Breast epithelium (tissue), 4 donors: ENCODE data around the gene INVS. TPM values are rescaled to one million over a fixed set of nuclear protein-coding genes. Genes with fewer than 3 reads are reported as not detected.

Experiments used
- DNase-seq, 2 donors: peaks; one replicate each; pipeline ENCODE4 v3.0.0-alpha.2; 2019; ENCODE audit warnings: low spot score in 2 of 2
- H3K27ac ChIP-seq, 2 donors: fragments of 200-600 bp; sonication (generic) in 1 of 2; one replicate each; pipeline ENCODE4 v1.5.1; 2016 to 2019; ENCODE audit warnings: mild to moderate bottlenecking in 1 of 2
- H3K27me3 ChIP-seq, 2 donors: fragments of 200-600 bp; sonication (generic) in 1 of 2; one replicate each; pipeline versions ENCODE4 v1.5.1 to v1.6.0; 2017 to 2019; ENCODE audit warnings: control low read depth in 1 of 2, mild to moderate bottlenecking in 1 of 2
- H3K36me3 ChIP-seq: fragments of 200-600 bp; one replicate; pipeline ENCODE4 v1.5.1; 2019
- H3K4me1 ChIP-seq, 2 donors: fragments of 200-600 bp; sonication (generic); one replicate each; pipeline ENCODE4 v1.5.1; 2016 to 2019; ENCODE audit warnings: control low read depth in 1 of 2
- H3K4me3 ChIP-seq, 3 donors: fragments of 200-600 bp; sonication (generic); 1 replicate in 2 of 3; 2 replicates in 1 of 3; pipeline ENCODE4 v1.5.1; 2016 to 2019; ENCODE audit warnings: mild to moderate bottlenecking in 3 of 3, moderate library complexity in 2 of 3
- H3K9me3 ChIP-seq, 2 donors: fragments of 200-600 bp; sonication (generic) in 1 of 2; one replicate each; pipeline ENCODE4 v1.5.1; 2016 to 2019; ENCODE audit warnings: control low read depth in 1 of 2
- CTCF ChIP-seq, 3 donors: fragments of 450-650 bp; IDR thresholded peaks; one replicate each; pipeline ENCODE4 v1.5.1; 2016 to 2017; ENCODE audit warnings: antibody characterized with exemption in 3 of 3, mild to moderate bottlenecking in 3 of 3, moderate library complexity in 3 of 3
- POLR2A ChIP-seq: fragments of 450-650 bp; IDR thresholded peaks from one replicate; pipeline ENCODE4 v1.6.1; 2016; ENCODE audit warnings: antibody characterized with exemption, mild to moderate bottlenecking, moderate library complexity
- POLR2AphosphoS5 ChIP-seq, 3 donors: sonication (generic); formaldehyde crosslinking; IDR thresholded peaks; one replicate each; pipeline ENCODE4 v1.6.1; 2017; ENCODE audit warnings: antibody characterized with exemption in 3 of 3
- intact Hi-C: fragments of 100-400 bp; cut with DNase I; formaldehyde crosslinking; loops from one replicate; pipeline ENCODE4 v1.15.1; 2023; ENCODE audit warnings: low total_unique reads
- total RNA-seq, 3 donors: library from RNA; depleted of rRNA; stranded (reverse); fragments of >200 nt; gene quantifications; one replicate each; pipeline ENCODE4 v1.1.0, GENCODE V29; 2016

Gene INVS
- total RNA-seq, 3 donors from 2014 or later, result 30.7 to 36.0 (median 34.7) TPM

DNA sequence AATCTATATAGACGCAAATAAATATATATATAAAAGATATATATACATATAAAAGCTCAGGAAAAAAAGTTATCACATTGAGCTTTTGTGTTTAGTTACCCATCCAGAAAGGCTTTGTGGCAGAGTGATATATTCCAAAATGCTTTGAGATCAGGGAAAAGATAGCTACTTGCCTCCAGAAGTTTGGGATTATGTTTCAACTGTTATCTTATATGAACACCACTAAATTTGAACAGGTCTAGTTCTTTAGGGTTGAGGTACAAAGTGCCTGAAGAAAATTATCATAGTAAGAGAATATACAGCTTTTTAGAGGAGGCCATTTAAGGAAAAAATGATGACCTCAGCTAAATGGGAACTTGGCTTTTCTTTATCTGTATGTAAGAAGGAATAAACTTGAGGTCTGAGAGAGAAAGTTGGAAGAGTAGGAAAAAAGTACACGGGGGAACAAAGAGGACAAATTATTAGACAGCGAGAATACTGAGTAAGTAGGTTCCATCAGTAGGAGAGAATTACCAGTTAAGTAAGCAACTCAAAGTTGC is 2.6 kb upstream of the INVS start:
- intact Hi-C loops, result no loop called here
- no peaks in the 10 kb centered on the region for H3K27me3 ChIP-seq
- peaks cover 3 to 30% of the 10 kb centered on the region in 2 donors for H3K4me1 ChIP-seq
- no peak overlapping the region for H3K4me3 ChIP-seq
- no peaks in the 10 kb centered on the region for H3K9me3 ChIP-seq
- TF ChIP-seq CTCF (IDR thresholded peaks at IDR 0.05), result no peak
- TF ChIP-seq POLR2AphosphoS5 (IDR thresholded peaks at IDR 0.05), result no peak
- no peak for TF ChIP-seq POLR2A
- H3K36me3 ChIP-seq, result no peaks in the 10 kb centered on the region
- H3K27ac ChIP-seq, result no peak overlapping the region
- DNase-seq, result no peak

GRCh38 chr9:100098046-100098886 is 777 bp upstream of the INVS start:
- H3K4me1 ChIP-seq, result peaks cover 3 to 30% of the 10 kb centered on the region in 2 donors
- intact Hi-C loops, result no loop called here
- peak in 1 of 2 donors; percentile 46 for DNase-seq

GRCh38 chr9:100099722-100100042 is 639 bp downstream of the INVS start:
- H3K36me3 ChIP-seq, result peaks cover 5% of the 10 kb centered on the region
- H3K4me1 ChIP-seq, result peaks cover 3 to 30% of the 10 kb centered on the region in 2 donors
- peak overlapping the region; percentile 91 to 92 for H3K27ac ChIP-seq
- peak in 1 of 2 donors; percentile 20 for DNase-seq
- H3K27me3 ChIP-seq, result no peaks in the 10 kb centered on the region
- H3K4me3 ChIP-seq, result peak overlapping the region; percentile 87 to 90 (median 89)
- no peak for TF ChIP-seq POLR2A
- no peak for TF ChIP-seq POLR2AphosphoS5 (IDR thresholded peaks at IDR 0.05)
- TF ChIP-seq CTCF (IDR thresholded peaks at IDR 0.05), result no peak
- H3K9me3 ChIP-seq, result no peaks in the 10 kb centered on the region
- intact Hi-C loops, result no loop called here

More at GRCh38 chr9:100098046-100098886, 777 bp upstream of the INVS start:
- H3K27me3 ChIP-seq, result no peaks in the 10 kb centered on the region
- H3K9me3 ChIP-seq, result no peaks in the 10 kb centered on the region
- H3K36me3 ChIP-seq, result no peaks in the 10 kb centered on the region
- peak overlapping the region; percentile 87 to 90 (median 89) for H3K4me3 ChIP-seq
- H3K27ac ChIP-seq, result peak overlapping the region; percentile 89 to 91
- TF ChIP-seq CTCF (IDR thresholded peaks at IDR 0.05) (no peak), POLR2A (no peak), POLR2AphosphoS5 (IDR thresholded peaks at IDR 0.05) (no peak)

DNA sequence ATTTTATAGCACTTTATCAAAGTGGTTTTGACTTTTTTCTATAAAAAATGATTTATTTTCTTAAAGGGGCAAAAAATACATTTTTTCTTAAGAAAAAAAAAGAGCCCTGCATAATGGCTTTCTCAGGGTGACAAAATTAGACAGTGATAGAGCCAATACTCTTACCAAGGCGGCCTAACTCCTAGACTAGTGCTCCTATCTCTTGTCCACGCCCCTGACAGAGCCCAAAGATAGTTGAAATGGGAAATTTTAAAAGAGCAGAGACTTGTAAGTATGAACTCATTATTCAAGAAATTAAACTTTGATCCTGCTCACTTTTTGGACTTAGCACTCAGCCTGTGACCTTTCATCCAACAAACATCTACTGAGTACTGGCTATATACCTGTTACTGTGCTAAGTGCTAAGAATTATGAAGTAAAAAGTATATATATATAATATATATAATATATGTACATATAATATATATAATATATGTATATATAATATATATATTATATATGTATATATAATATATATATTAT is 1.2 kb downstream of the INVS start:
- Histone ChIP-seq H3K9me3 (no peaks in the 10 kb centered on the region), H3K36me3 (peaks cover 8% of the 10 kb centered on the region), H3K4me3 (peak overlapping the region; percentile 87 to 90 (median 89)), H3K27me3 (no peaks in the 10 kb centered on the region), H3K4me1 (peaks cover 3 to 30% of the 10 kb centered on the region in 2 donors), H3K27ac (peak overlapping the region; percentile 91 to 92)
- intact Hi-C loops, result no loop called here
- DNase-seq, result no peak
- TF ChIP-seq POLR2A (no peak), POLR2AphosphoS5 (IDR thresholded peaks at IDR 0.05) (no peak), CTCF (IDR thresholded peaks at IDR 0.05) (no peak)

DNA sequence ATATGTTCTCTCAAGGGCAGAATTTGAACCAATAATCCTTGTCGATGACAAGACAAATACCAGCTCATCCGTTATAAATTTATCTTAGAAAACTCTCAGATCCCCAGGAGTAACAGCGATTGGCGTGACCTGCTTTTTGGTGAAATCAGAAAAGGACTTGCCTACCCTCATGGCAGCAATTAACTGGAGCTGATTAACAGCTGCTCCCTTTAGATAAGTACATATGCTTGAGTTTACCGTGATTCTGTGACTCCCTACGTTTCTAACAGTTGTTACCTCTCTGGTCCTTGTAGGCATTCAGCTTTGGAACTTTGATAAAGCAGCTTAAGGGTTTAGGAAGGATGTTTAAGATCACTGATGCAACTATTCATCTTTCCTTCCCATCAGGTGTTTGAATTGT is 2.6 kb downstream of the INVS start:
- Histone ChIP-seq H3K9me3 (no peaks in the 10 kb centered on the region), H3K27ac (no peak overlapping the region), H3K4me3 (no peak overlapping the region), H3K36me3 (peaks cover 19% of the 10 kb centered on the region), H3K27me3 (no peaks in the 10 kb centered on the region), H3K4me1 (peaks cover 3 to 19% of the 10 kb centered on the region in 2 donors)
- intact Hi-C loops, result no loop called here
- TF ChIP-seq POLR2A, result no peak
- TF ChIP-seq POLR2AphosphoS5 (IDR thresholded peaks at IDR 0.05), result no peak
- TF ChIP-seq CTCF (IDR thresholded peaks at IDR 0.05), result no peak
- DNase-seq, result no peak
